CD8-positive, alpha-beta memory T cell (primary cell): ENCODE data around the gene SLC25A17. TPM values are rescaled to one million over a fixed set of nuclear protein-coding genes. Genes with fewer than 3 reads are reported as not detected.
"Not testable (repeated sequence)": the region's sequence is repeated elsewhere in the genome, so short reads cannot be mapped to it uniquely, and the experiment has no call there.

ENCODE experiments used
- CTCF ChIA-PET: fragments of 350-600 bp; sonication (Branson Sonifier 250); formaldehyde crosslinking; loops from one replicate; lab custom pipeline; 2021; ENCODE audit warnings: antibody characterized with exemption; lab: Charles Lee
- POLR2A ChIA-PET: fragments of 350-600 bp; sonication (Branson Sonifier 250); formaldehyde crosslinking; loops from one replicate; lab custom pipeline; 2021; ENCODE audit warnings: antibody characterized with exemption; lab: Charles Lee
- DNase-seq, 5 donors: peaks; one replicate each; pipeline versions ENCODE4 v3.0.0 to v3.0.0-alpha.2; 2020 to 2022; ENCODE audit warnings: mixed read lengths in 1 of 5
- H3K27ac ChIP-seq: one replicate; pipeline ENCODE4 v1.7.0; 2013; ENCODE audit warnings: low read depth, mild to moderate bottlenecking, low read length, moderate library complexity
- H3K27me3 ChIP-seq: 2 replicates; pipeline ENCODE4 v1.7.0; 2013; ENCODE audit warnings: low read length, mild to moderate bottlenecking; ENCODE audit not compliant: insufficient read depth, poor library complexity, severe bottlenecking
- H3K36me3 ChIP-seq: 2 replicates; pipeline ENCODE4 v1.7.0; 2013; ENCODE audit warnings: mild to moderate bottlenecking, low read length, moderate library complexity; ENCODE audit not compliant: insufficient read depth
- H3K4me1 ChIP-seq: 2 replicates; pipeline ENCODE4 v1.7.0; 2013; ENCODE audit warnings: mild to moderate bottlenecking, low read length, moderate library complexity; ENCODE audit not compliant: insufficient read depth
- H3K4me3 ChIP-seq: 2 replicates; pipeline ENCODE4 v1.7.0; 2013; ENCODE audit warnings: mild to moderate bottlenecking, low read length
- H3K9me3 ChIP-seq: 2 replicates; pipeline ENCODE4 v1.7.0; 2013; ENCODE audit warnings: mild to moderate bottlenecking, low read length
- H3K27ac Mint-ChIP-seq, 8 donors: one replicate each; pipeline ENCODE4 v1.8.0; 2020 to 2021; ENCODE audit warnings: mixed read lengths in 8 of 8, mild to moderate bottlenecking in 6 of 8, inconsistent platforms in 3 of 8, moderate library complexity in 3 of 8
- H3K27me3 Mint-ChIP-seq, 2 donors: one replicate each; pipeline ENCODE4 v1.8.0; 2020 to 2021; ENCODE audit warnings: mixed read lengths in 2 of 2, mild to moderate bottlenecking in 1 of 2, moderate library complexity in 1 of 2
- H3K36me3 Mint-ChIP-seq, 3 donors: one replicate each; pipeline ENCODE4 v1.8.0; 2020 to 2021; ENCODE audit warnings: mixed read lengths in 3 of 3, inconsistent platforms in 1 of 3, mild to moderate bottlenecking in 1 of 3
- H3K4me1 Mint-ChIP-seq, 3 donors: one replicate each; pipeline ENCODE4 v1.8.0; 2020 to 2021; ENCODE audit warnings: mixed read lengths in 3 of 3, inconsistent platforms in 1 of 3, mild to moderate bottlenecking in 1 of 3
- H3K4me3 Mint-ChIP-seq, 7 donors: one replicate each; pipeline ENCODE4 v1.8.0; 2020 to 2021; ENCODE audit warnings: mixed read lengths in 7 of 7, mild to moderate bottlenecking in 6 of 7, moderate library complexity in 4 of 7, inconsistent platforms in 2 of 7
- H3K9me3 Mint-ChIP-seq, 5 donors: one replicate each; pipeline ENCODE4 v1.8.0; 2020 to 2022; ENCODE audit warnings: mixed read lengths in 5 of 5, mild to moderate bottlenecking in 3 of 5, moderate library complexity in 2 of 5, inconsistent platforms in 1 of 5
- polyA plus RNA-seq: library from polyadenylated mRNA; unstranded; fragments of 300-500 nt; fragmentation: Illumina TruSeq; gene quantifications from one replicate; pipeline ENCODE4 v1.2.3, GENCODE V29; 2021
- total RNA-seq, 2 experiments: library from RNA; stranded (reverse); gene quantifications; one replicate each; pipeline ENCODE4 v1.2.3, GENCODE V29; 2021

Gene SLC25A17
- total and polyA plus RNA-seq, 3 experiments from 2014 or later: 17.6 to 35.1 (median 31.4) TPM

DNA sequence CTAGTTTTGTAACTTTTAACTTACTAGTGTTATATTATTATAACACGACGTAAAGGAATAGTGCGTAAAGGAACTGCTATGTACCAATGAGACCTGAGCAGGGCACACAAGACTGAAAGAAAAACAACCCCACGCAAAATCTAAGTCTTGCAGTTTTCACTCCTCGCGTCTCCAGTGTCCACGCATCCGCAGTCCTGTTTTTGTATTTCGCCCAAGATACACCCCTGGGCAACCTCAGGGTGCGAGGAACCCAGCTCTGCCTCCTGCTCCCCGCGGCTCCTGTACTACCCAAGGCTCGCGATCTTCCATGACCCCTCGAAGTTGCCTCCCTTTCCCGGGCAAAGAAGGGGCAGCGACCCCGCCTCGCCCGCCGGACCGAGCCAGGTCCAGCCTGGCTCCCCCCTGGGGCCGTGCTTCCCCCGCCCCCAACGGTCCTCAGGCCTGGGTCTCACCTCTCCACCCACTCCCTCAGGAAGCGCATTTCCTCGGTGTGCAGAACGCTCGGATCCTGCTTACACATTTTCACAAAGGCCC lies 36.9 kb upstream of the SLC25A17 start:
- POLR2A ChIA-PET: interaction anchor here (0.6 to 1.2 kb wide), 10 partner anchors 13 to 1339 kb away, joined by 3 to 7 read pairs (median 4); partner anchors contain the start of genes DESI1, PHF5A, RBX1 and SLC25A17
- peaks cover 55 to 82% (median 64%) of the 10 kb centered on the region in 3 donors for H3K4me1 Mint-ChIP-seq

GRCh38 chr22:40855071-40855978 lies 36.2 kb upstream of the SLC25A17 start:
- DNase-seq: peak in 1 of 5 donors; percentile 4
- Histone ChIP-seq H3K4me3 (peak overlapping the region; percentile 82), H3K27ac (peak overlapping the region; percentile 99), H3K4me1 (peaks cover 45% of the 10 kb centered on the region), H3K27me3 (no peaks in the 10 kb centered on the region), H3K9me3 (no peaks in the 10 kb centered on the region), H3K36me3 (no peaks in the 10 kb centered on the region)
- Mint-ChIP-seq H3K9me3 (no peaks in the 10 kb centered on the region), H3K27me3 (no peaks in the 10 kb centered on the region), H3K4me1 (peaks cover 54 to 84% (median 63%) of the 10 kb centered on the region in 3 donors), H3K36me3 (peaks cover 0 to 32% (median 4%) of the 10 kb centered on the region in 3 donors), H3K27ac (peak overlapping the region; percentile 91 to 100 (median 100)), H3K4me3 (peak overlapping the region; percentile 94 to 99 (median 96))
- ChIA-PET CTCF (no interaction called here), POLR2A (interaction anchor here (1.0 kb wide), 1 partner anchor 13 kb away, joined by 4 read pairs; no protein-coding TSS in a partner anchor)

More for the DNA sequence above, 36.9 kb upstream of the SLC25A17 start:
- Mint-ChIP-seq H3K27ac (peak overlapping the region; percentile 99 to 100 (median 100)), H3K36me3 (peaks cover 0 to 33% (median 9%) of the 10 kb centered on the region in 3 donors), H3K4me3 (peak overlapping the region; percentile 94 to 99 (median 96)), H3K27me3 (no peaks in the 10 kb centered on the region), H3K9me3 (no peaks in the 10 kb centered on the region)
- DNase-seq: peak in 2 of 5 donors; percentile 24 to 34
- H3K4me1 ChIP-seq: peaks cover 45% of the 10 kb centered on the region
- H3K36me3 ChIP-seq: no peaks in the 10 kb centered on the region
- peak overlapping the region; percentile 82 for H3K4me3 ChIP-seq
- no peaks in the 10 kb centered on the region for H3K27me3 ChIP-seq
- peak overlapping the region; percentile 99 for H3K27ac ChIP-seq
- no peaks in the 10 kb centered on the region for H3K9me3 ChIP-seq
- CTCF ChIA-PET: interaction anchor here (1.2 to 1.7 kb wide), 2 partner anchors 10 to 38 kb away, joined by 3 to 9 read pairs; no protein-coding TSS in a partner anchor

- no peak for DNase-seq
- Histone ChIP-seq H3K36me3 (peaks cover 5% of the 10 kb centered on the region), H3K27me3 (no peaks in the 10 kb centered on the region), H3K4me3 (no peak overlapping the region), H3K27ac (no peak overlapping the region), H3K4me1 (peaks cover 45% of the 10 kb centered on the region), H3K9me3 (no peaks in the 10 kb centered on the region)
- Mint-ChIP-seq H3K9me3 (no peaks in the 10 kb centered on the region), H3K4me1 (peaks cover 55 to 81% (median 65%) of the 10 kb centered on the region in 3 donors), H3K4me3 (peak overlapping the region in 6 of 7 donors; percentile 24 to 78 (median 48)), H3K27me3 (no peaks in the 10 kb centered on the region), H3K27ac (peak overlapping the region in 5 of 8 donors; percentile 15 to 99 (median 70)), H3K36me3 (peaks cover 0 to 42% (median 7%) of the 10 kb centered on the region in 3 donors)
- ChIA-PET CTCF (no interaction called here), POLR2A (interaction anchor here (0.7 kb wide), 1 partner anchor 656 kb away, joined by 3 read pairs; no protein-coding TSS in a partner anchor)
These were observed 34.8 kb upstream of the SLC25A17 start for GRCh38 chr22:40853961-40854360.

DNA sequence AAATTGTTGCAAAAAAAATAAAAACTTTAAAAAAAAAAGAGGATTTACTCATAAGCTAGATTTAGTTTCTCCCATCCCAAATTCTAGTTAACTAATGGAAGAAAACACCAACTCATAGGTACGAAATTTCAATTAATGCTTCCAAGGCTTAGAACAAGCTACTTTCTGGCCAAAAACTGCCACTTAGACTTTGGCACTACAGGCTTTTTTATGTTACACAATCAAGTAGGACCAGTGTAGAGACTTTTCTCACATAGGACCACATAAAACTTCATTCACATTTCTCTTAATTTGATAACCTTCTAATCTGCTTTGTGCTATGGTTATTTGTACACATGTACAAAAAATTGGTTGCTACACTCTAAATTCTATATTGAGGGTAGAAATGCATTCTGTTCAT lies 34.2 kb upstream of the SLC25A17 start:
- H3K27me3 ChIP-seq: no peaks in the 10 kb centered on the region
- Mint-ChIP-seq H3K4me3 (peak overlapping the region in 3 of 7 donors; percentile 24 to 60 (median 44)), H3K4me1 (peaks cover 52 to 78% (median 65%) of the 10 kb centered on the region in 3 donors), H3K36me3 (peaks cover 0 to 47% (median 7%) of the 10 kb centered on the region in 3 donors), H3K27ac (peak overlapping the region in 7 of 8 donors; percentile 15 to 99 (median 43)), H3K27me3 (no peaks in the 10 kb centered on the region), H3K9me3 (no peaks in the 10 kb centered on the region)
- no peaks in the 10 kb centered on the region for H3K9me3 ChIP-seq
- peaks cover 44% of the 10 kb centered on the region for H3K4me1 ChIP-seq
- DNase-seq: no peak
- H3K27ac ChIP-seq: no peak overlapping the region
- CTCF ChIA-PET: no interaction called here
- no peak overlapping the region for H3K4me3 ChIP-seq
- peaks cover 5% of the 10 kb centered on the region for H3K36me3 ChIP-seq
- POLR2A ChIA-PET: interaction anchor here (0.7 kb wide), 1 partner anchor 656 kb away, joined by 3 read pairs; no protein-coding TSS in a partner anchor

DNA sequence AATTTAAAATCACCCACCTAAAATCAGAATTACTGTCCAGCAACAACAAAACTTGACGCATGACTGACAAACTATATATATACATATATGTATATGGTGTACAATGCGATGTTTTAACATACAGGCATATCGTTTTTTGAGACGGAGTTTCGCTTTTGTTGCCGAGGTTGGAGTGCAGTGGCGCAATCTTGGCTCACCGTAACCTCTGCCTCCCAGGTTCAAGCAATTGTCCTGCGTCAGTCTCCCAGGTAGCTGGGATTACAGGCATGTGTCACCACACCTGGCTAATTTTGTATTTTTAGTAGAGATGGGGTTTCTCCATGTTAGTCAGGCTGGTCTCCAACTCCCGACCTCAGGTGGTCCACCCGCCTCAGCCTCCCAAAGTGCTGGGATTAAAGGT lies 26.7 kb upstream of the SLC25A17 start:
- H3K27me3 ChIP-seq, H3K9me3 Mint-ChIP-seq, CTCF ChIA-PET, H3K27me3 Mint-ChIP-seq, DNase-seq, H3K9me3 ChIP-seq, H3K4me3 ChIP-seq, H3K27ac ChIP-seq, H3K27ac Mint-ChIP-seq, H3K4me1 ChIP-seq, H3K4me3 Mint-ChIP-seq: not testable (repeated sequence)
- Mint-ChIP-seq H3K4me1 (peaks cover 11 to 31% (median 28%) of the 10 kb centered on the region in 3 donors), H3K36me3 (peaks cover 2 to 81% (median 17%) of the 10 kb centered on the region in 3 donors)
- H3K36me3 ChIP-seq: peaks cover 42% of the 10 kb centered on the region
- POLR2A ChIA-PET: interaction anchor here (0.7 kb wide), 1 partner anchor 372 kb away, joined by 3 read pairs; no protein-coding TSS in a partner anchor

GRCh38 chr22:40844951-40845350 lies 25.8 kb upstream of the SLC25A17 start:
- Mint-ChIP-seq H3K9me3 (no peaks in the 10 kb centered on the region), H3K27me3 (no peaks in the 10 kb centered on the region), H3K36me3 (peaks cover 10 to 83% (median 26%) of the 10 kb centered on the region in 3 donors), H3K4me3 (no peak overlapping the region), H3K4me1 (peaks cover 10 to 25% (median 24%) of the 10 kb centered on the region in 3 donors), H3K27ac (no peak overlapping the region)
- Histone ChIP-seq H3K4me1 (no peaks in the 10 kb centered on the region), H3K27me3 (no peaks in the 10 kb centered on the region), H3K36me3 (peaks cover 50% of the 10 kb centered on the region), H3K27ac (no peak overlapping the region), H3K4me3 (no peak overlapping the region), H3K9me3 (no peaks in the 10 kb centered on the region)
- ChIA-PET CTCF (no interaction called here), POLR2A (no interaction called here)
- DNase-seq: no peak

- H3K27me3 ChIP-seq: no peaks in the 10 kb centered on the region
- H3K36me3 Mint-ChIP-seq: peaks cover 10 to 83% (median 27%) of the 10 kb centered on the region in 3 donors
- ChIA-PET POLR2A (no interaction called here), CTCF (no interaction called here)
- H3K4me3 Mint-ChIP-seq: no peak overlapping the region
- H3K9me3 Mint-ChIP-seq: no peaks in the 10 kb centered on the region
- peaks cover 11 to 30% (median 14%) of the 10 kb centered on the region in 3 donors for H3K4me1 Mint-ChIP-seq
- no peaks in the 10 kb centered on the region for H3K4me1 ChIP-seq
- H3K27ac ChIP-seq: no peak overlapping the region
- DNase-seq: no peak
- no peak overlapping the region for H3K4me3 ChIP-seq
- H3K9me3 ChIP-seq: no peaks in the 10 kb centered on the region
- H3K27me3 Mint-ChIP-seq: no peaks in the 10 kb centered on the region
- H3K36me3 ChIP-seq: peaks cover 62% of the 10 kb centered on the region
- H3K27ac Mint-ChIP-seq: peak overlapping the region in 2 of 8 donors; percentile 35 to 42
These were observed 19.3 kb upstream of the SLC25A17 start for GRCh38 chr22:40838486-40838885.
